ENCODE data around the gene SH3YL1. TPM values are rescaled to one million over a fixed set of nuclear protein-coding genes. Genes with fewer than 3 reads are reported as not detected.

Gene SH3YL1
- total RNA-seq, 3 donors from 2014 or later (not counting 1 experiment from before 2014, with no cell fraction given), result 28.3 to 42.2 (median 32.3) TPM

DNA sequence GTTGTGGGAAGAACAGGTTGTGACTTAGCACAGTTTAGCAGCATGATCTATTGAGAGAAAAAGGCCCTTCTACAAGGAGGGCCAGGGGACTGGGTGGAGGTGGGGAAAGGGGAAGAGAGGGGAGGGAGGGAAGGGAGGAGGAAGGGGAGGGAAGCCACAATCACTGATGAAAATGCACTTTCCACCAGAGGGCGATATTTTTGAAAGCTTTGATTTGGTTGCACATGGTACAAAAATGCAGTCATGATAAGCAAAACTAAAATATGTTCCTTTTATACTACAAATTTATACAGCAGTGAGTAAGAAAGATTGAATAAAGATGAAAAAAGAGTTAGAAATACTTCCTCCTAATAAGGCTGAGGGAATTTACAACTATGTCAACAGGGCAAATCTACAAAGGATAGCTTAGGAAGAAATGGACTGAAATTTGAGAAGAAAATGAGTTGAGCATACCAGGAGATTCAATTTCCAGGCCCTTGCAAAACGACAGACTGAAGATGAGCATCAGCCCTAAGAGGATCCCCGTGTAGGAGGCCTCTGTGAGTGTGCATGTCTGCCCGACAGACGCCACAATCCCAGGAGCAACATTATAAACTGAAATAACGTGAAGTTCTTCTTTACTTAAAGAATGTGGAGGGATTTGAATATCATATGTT is 17.2 kb downstream of the SH3YL1 start:
- no peaks in the 10 kb centered on the region for H3K27me3 ChIP-seq (ENCODE audit: control insufficient read depth, insufficient read depth, low read length)
- H3K4me3 Mint-ChIP-seq, result no peak overlapping the region
- no peak overlapping the region for H3K4me3 ChIP-seq (ENCODE audit: low read length)
- ATAC-seq (peak in 2 of 3 donors; percentile 61 to 63), DNase-seq (peak in 1 of 2 donors; percentile 77)
- no peaks in the 10 kb centered on the region for H3K9me3 ChIP-seq (ENCODE audit: control insufficient read depth, insufficient read depth, low read length)
- peaks cover 18 to 19% of the 10 kb centered on the region in 2 donors for H3K4me1 Mint-ChIP-seq
- no peaks in the 10 kb centered on the region for H3K9me3 Mint-ChIP-seq
- H3K27ac ChIP-seq (ENCODE audit: low read length), result no peak overlapping the region
- peaks cover 24% of the 10 kb centered on the region for H3K36me3 Mint-ChIP-seq
- intact Hi-C loops (cut with micrococcal nuclease), result loop anchor here (2.0 kb wide), 1 partner anchor 390 kb away; no protein-coding TSS in a partner anchor
- TF ChIP-seq CTCF (IDR thresholded peaks at IDR 0.05), result peak; percentile 72
- peaks cover 17% of the 10 kb centered on the region for H3K36me3 ChIP-seq (ENCODE audit: control insufficient read depth, insufficient read depth, low read length)
- peaks cover 11% of the 10 kb centered on the region for H3K4me1 ChIP-seq (ENCODE audit: control insufficient read depth, insufficient read depth, low read length)
- H3K27me3 Mint-ChIP-seq (ENCODE audit: low read depth in 2 of 2), result no peaks in the 10 kb centered on the region
- 81% methylated on average over 5 of the region's 6 CpGs for WGBS (ENCODE audit: insufficient coverage)
- H3K27ac Mint-ChIP-seq, result peak overlapping the region in 1 of 2 donors; percentile 44

- H3K27ac ChIP-seq (ENCODE audit: low read length), result no peak overlapping the region
- H3K4me1 ChIP-seq (ENCODE audit: control insufficient read depth, insufficient read depth, low read length), result peaks cover 18% of the 10 kb centered on the region
- H3K9me3 ChIP-seq (ENCODE audit: control insufficient read depth, insufficient read depth, low read length), result no peaks in the 10 kb centered on the region
- Mint-ChIP-seq H3K9me3 (peaks cover 0 to 3% of the 10 kb centered on the region in 2 donors), H3K4me3 (no peak overlapping the region), H3K27ac (peak overlapping the region; percentile 25 to 29), H3K4me1 (peaks cover 29 to 32% of the 10 kb centered on the region in 2 donors), H3K27me3 (ENCODE audit: low read depth in 2 of 2) (no peaks in the 10 kb centered on the region), H3K36me3 (peaks cover 36% of the 10 kb centered on the region)
- H3K36me3 ChIP-seq (ENCODE audit: control insufficient read depth, insufficient read depth, low read length), result peaks cover 17% of the 10 kb centered on the region
- TF ChIP-seq CTCF (IDR thresholded peaks at IDR 0.05), result no peak
- WGBS (ENCODE audit: insufficient coverage), result 68% methylated on average over 7 of the region's 7 CpGs
- DNase-seq (no peak), ATAC-seq (peak in 2 of 3 donors; percentile 27 to 40)
- no peak overlapping the region for H3K4me3 ChIP-seq (ENCODE audit: low read length)
- H3K27me3 ChIP-seq (ENCODE audit: control insufficient read depth, insufficient read depth, low read length), result no peaks in the 10 kb centered on the region
- intact Hi-C loops (cut with micrococcal nuclease), result no loop called here
Observed at GRCh38 chr2:244547-244946, 19.3 kb downstream of the SH3YL1 start.

- Mint-ChIP-seq H3K4me3 (peak overlapping the region; percentile 84), H3K27ac (peak overlapping the region; percentile 91 to 94), H3K9me3 (peaks cover 0 to 3% of the 10 kb centered on the region in 2 donors), H3K36me3 (peaks cover 28% of the 10 kb centered on the region), H3K4me1 (peaks cover 42 to 47% of the 10 kb centered on the region in 2 donors), H3K27me3 (ENCODE audit: low read depth in 2 of 2) (no peaks in the 10 kb centered on the region)
- H3K36me3 ChIP-seq (ENCODE audit: control insufficient read depth, insufficient read depth, low read length), result peaks cover 6% of the 10 kb centered on the region
- WGBS (ENCODE audit: insufficient coverage), result 75% methylated on average over 4 of the region's 5 CpGs
- no peak overlapping the region for H3K4me3 ChIP-seq (ENCODE audit: low read length)
- ATAC-seq (peak in 1 of 3 donors; percentile 22), DNase-seq (no peak)
- H3K9me3 ChIP-seq (ENCODE audit: control insufficient read depth, insufficient read depth, low read length), result no peaks in the 10 kb centered on the region
- TF ChIP-seq CTCF (IDR thresholded peaks at IDR 0.05), result no peak
- no peaks in the 10 kb centered on the region for H3K27me3 ChIP-seq (ENCODE audit: control insufficient read depth, insufficient read depth, low read length)
- intact Hi-C loops (cut with micrococcal nuclease), result loop anchor here (5.0 kb wide), 2 partner anchors 47 to 62 kb away; no protein-coding TSS in a partner anchor
- peak overlapping the region; percentile 41 for H3K27ac ChIP-seq (ENCODE audit: low read length)
- H3K4me1 ChIP-seq (ENCODE audit: control insufficient read depth, insufficient read depth, low read length), result peaks cover 27% of the 10 kb centered on the region
Observed at GRCh38 chr2:238869-239268, 25.0 kb downstream of the SH3YL1 start.
